ENCODE data around the gene LTB4R. TPM values are rescaled to one million over a fixed set of nuclear protein-coding genes. Genes with fewer than 3 reads are reported as not detected.

The LTB4R gene
- total RNA-seq, 4 donors from 2014 or later, result 0.13 to 2.2 (median 0.75) TPM

DNA sequence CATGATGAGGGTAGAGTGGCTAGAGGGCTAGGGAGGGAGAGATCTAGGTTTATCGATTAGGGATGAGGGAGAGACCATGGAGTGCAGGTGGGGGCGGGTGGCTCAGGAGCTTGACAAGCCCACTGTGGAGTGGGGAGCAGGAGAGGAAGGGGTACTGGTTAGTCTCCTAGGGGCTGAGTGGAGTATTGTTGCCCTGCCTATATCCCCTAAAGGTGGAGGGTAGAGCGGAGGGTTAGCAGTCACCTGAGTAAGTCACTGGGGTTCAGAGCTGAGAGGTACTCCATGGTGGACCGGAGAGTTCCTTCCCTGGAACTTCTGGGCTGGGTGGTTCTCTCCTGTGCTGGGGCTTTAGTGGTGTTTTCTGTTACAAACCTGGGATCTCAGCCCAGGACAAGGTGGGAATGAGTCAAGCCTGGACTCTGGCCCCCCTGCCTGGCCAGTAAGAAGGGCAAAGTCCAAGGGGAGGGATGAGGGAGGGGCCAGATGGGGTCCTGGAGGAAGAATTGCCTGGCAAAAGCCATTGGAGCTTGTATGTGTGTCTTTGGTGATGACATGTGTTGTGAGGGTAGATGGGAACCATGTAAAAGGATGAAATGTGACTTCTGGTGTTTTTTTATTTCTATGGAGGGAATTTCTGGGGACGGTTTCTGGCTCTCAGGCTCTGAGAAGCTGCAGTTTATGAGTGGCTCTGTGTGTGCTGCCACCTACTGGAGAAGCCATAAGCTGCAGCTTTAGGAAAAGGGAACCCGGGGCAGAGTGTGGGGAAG, 3.5 kb upstream of the LTB4R start, which contains the start of gene CIDEB:
TSS of gene CIDEB (minus strand) at position 403 of the 767 bp plus-strand sequence. CDS start at position 284, 119 bp downstream.
- H3K9me3 ChIP-seq, result no peaks in the 10 kb centered on the region
- intact Hi-C loops (cut with DNase I; ENCODE audit: low total_unique reads) (no loop called here), in situ Hi-C loops (cut with MboI; ENCODE audit: low sequenced_read_pairs in 4 of 4) (loop anchor here in 1 of 4 donors (10.0 kb wide), 1 partner anchor 63 kb away; the partner anchor contains the start of gene TINF2)
- peaks cover 0 to 45% of the 10 kb centered on the region in 2 donors for H3K36me3 ChIP-seq
- no peak within 1 kb of the TSS for H3K27ac ChIP-seq
- H3K4me1 ChIP-seq, result peaks cover 12 to 13% of the 10 kb centered on the region in 2 donors
- DNase-seq, result no peak
- ATAC-seq, result peak in 1 of 2 donors; percentile 38
- no peak for TF ChIP-seq POLR2A (IDR thresholded peaks at IDR 0.05)
- TF ChIP-seq, protein P1, sequence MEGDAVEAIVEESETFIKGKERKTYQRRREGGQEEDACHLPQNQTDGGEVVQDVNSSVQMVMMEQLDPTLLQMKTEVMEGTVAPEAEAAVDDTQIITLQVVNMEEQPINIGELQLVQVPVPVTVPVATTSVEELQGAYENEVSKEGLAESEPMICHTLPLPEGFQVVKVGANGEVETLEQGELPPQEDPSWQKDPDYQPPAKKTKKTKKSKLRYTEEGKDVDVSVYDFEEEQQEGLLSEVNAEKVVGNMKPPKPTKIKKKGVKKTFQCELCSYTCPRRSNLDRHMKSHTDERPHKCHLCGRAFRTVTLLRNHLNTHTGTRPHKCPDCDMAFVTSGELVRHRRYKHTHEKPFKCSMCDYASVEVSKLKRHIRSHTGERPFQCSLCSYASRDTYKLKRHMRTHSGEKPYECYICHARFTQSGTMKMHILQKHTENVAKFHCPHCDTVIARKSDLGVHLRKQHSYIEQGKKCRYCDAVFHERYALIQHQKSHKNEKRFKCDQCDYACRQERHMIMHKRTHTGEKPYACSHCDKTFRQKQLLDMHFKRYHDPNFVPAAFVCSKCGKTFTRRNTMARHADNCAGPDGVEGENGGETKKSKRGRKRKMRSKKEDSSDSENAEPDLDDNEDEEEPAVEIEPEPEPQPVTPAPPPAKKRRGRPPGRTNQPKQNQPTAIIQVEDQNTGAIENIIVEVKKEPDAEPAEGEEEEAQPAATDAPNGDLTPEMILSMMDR (IDR thresholded peaks at IDR 0.05 in 4 of 5, conservative IDR thresholded peaks at IDR 0.05 in 1 of 5), result peak; percentile 50 to 92 (median 72)
- H3K4me3 ChIP-seq, result no peak within 1 kb of the TSS
- H3K27me3 ChIP-seq, result no peaks in the 10 kb centered on the region

DNA sequence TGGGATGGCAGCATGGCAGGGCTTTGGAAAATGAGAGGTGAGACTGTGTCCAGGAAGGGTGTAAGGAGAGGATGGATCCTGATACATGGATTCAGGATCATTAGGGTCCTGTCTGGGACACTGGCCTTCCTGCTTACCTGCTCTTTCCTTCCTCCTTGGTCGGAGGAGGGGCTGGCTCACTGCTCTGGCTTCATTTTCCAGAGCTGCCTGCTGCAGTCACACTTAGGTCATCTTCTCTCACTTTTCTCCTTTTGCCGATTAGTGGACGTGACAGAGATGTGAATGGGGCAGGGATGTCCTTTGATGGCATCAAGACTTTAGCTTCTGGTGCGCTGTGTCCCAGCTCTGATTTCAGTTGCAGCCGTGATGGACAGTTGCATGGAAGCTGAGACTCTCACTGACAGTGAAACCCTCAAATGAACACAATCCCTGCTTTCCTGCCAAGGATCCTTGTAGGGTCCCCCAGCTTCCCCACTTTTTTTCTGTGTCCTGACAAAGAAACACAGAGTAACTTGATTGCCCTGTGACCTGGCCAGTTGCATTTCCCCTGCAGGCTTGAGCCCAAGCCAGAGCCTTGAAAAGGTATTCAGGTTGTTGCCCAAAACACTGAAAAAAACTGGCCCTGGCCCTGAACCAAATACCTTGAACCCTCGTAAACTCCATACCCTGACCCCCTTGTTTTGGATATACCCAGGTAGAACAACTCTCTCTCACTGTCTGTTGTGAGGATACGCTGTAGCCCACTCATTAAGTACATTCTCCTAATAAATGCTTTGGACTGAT, 2.8 kb upstream of the LTB4R start:
- TF ChIP-seq, protein P1 (IDR thresholded peaks at IDR 0.05 in 4 of 5, conservative IDR thresholded peaks at IDR 0.05 in 1 of 5), result peak in 1 of 5 experiments; percentile 32
- no peak for TF ChIP-seq POLR2A (IDR thresholded peaks at IDR 0.05)
- Histone ChIP-seq H3K36me3 (peaks cover 0 to 37% of the 10 kb centered on the region in 2 donors), H3K4me1 (peaks cover 12 to 13% of the 10 kb centered on the region in 2 donors), H3K4me3 (no peak overlapping the region), H3K27me3 (no peaks in the 10 kb centered on the region), H3K9me3 (no peaks in the 10 kb centered on the region), H3K27ac (no peak overlapping the region)
- intact Hi-C loops (cut with DNase I; ENCODE audit: low total_unique reads), result no loop called here
- DNase-seq (no peak), ATAC-seq (no peak)
- in situ Hi-C loops (cut with MboI; ENCODE audit: low sequenced_read_pairs in 4 of 4), result loop anchor here in 1 of 4 donors (10.0 kb wide), 1 partner anchor 64 kb away; the partner anchor contains the start of gene TINF2

DNA sequence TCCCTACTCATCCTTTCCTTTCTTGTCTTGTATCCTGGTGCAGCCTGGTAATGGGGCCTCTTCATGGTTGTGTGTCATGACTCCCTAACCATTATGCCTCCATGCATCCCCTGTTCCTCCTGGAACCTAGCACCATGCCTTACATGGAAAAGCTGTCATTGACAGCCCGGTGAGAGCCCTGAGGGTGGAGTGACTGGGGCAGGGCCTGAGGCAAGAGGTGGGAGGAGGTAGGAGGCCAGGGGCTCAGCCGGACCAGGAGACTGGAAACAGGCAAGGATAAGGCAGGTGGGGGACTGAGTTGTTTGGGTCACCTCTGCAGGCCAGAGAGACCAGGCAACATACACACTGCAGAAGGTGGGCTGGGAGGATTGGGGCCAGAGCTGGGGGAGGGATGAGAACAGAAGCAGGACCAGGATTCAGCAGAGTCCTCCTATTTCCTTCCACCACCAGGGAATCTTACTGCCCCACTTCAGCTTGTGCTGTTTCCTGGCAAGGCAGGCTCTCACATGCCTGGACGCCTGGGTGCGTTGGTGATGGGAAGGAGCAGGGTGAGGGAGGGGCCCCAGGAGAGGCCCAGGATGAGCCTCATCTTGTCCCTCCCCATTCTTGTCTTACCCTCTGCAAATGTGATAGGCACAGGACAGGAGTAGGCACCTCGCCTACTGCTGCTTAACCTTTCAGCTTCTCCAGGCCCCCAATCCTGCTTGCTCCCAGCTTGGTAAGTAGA, 1.6 kb upstream of the LTB4R start, which contains the start of gene LTB4R2:
TSS of gene LTB4R2 (plus strand) at position 603 of the 727 bp plus-strand sequence. CDS start 525 bp downstream, outside the sequence.
- H3K9me3 ChIP-seq, result no peaks in the 10 kb centered on the region
- H3K36me3 ChIP-seq, result peaks cover 0 to 25% of the 10 kb centered on the region in 2 donors
- peak within 1 kb of the TSS; percentile 71 to 81 (median 73) for H3K27ac ChIP-seq
- ATAC-seq, result no peak
- H3K4me1 ChIP-seq, result peaks cover 12 to 19% of the 10 kb centered on the region in 2 donors
- no peaks in the 10 kb centered on the region for H3K27me3 ChIP-seq
- no peak for TF ChIP-seq POLR2A (IDR thresholded peaks at IDR 0.05)
- TF ChIP-seq, protein P1 (IDR thresholded peaks at IDR 0.05 in 4 of 5, conservative IDR thresholded peaks at IDR 0.05 in 1 of 5), result no peak
- intact Hi-C loops (cut with DNase I; ENCODE audit: low total_unique reads), result loop anchor here (2.0 to 5.0 kb wide), 2 partner anchors 67 to 128 kb away; partner anchors contain the start of gene TINF2
- DNase-seq, result no peak
- in situ Hi-C loops (cut with MboI; ENCODE audit: low sequenced_read_pairs in 4 of 4), result loop anchor here in 1 of 4 donors (10.0 kb wide), 1 partner anchor 65 kb away; the partner anchor contains the start of gene TINF2
- peak within 1 kb of the TSS; percentile 51 to 75 (median 55) for H3K4me3 ChIP-seq

DNA sequence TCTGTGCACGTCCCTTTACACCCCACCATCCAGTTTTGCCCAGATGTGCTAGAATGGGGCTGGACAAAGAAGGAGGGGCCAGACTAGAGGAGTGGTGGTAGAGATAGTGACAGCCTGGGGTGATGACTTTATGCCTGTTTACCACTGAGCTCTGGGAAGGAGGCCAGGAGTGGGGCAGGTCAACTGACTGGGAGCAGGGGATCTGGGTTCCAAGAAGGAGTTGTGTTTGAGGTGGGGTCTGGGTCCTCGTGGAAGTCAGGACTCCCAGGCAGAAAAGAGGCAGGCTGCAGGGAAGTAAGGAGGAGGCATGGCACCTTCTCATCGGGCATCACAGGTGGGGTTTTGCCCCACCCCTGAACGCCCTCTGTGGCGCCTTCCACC, 1.0 kb upstream of the LTB4R start:
- intact Hi-C loops (cut with DNase I; ENCODE audit: low total_unique reads) (loop anchor here (2.0 to 5.0 kb wide), 2 partner anchors 67 to 127 kb away; partner anchors contain the start of gene TINF2), in situ Hi-C loops (cut with MboI; ENCODE audit: low sequenced_read_pairs in 4 of 4) (no loop called here)
- Histone ChIP-seq H3K36me3 (peaks cover 0 to 20% of the 10 kb centered on the region in 2 donors), H3K9me3 (no peaks in the 10 kb centered on the region), H3K4me1 (peaks cover 12 to 19% of the 10 kb centered on the region in 2 donors), H3K27ac (peak overlapping the region; percentile 71 to 81 (median 73)), H3K4me3 (peak overlapping the region; percentile 51 to 75 (median 55)), H3K27me3 (no peaks in the 10 kb centered on the region)
- no peak for ATAC-seq
- DNase-seq, result no peak
- TF ChIP-seq, protein P1 (IDR thresholded peaks at IDR 0.05 in 4 of 5, conservative IDR thresholded peaks at IDR 0.05 in 1 of 5), result no peak
- TF ChIP-seq POLR2A (IDR thresholded peaks at IDR 0.05), result no peak

Measured in gastrocnemius medialis (tissue), 4 donors.